H1 (cell line): ENCODE data around the gene DYRK1A. TPM values are rescaled to one million over a fixed set of nuclear protein-coding genes. Genes with fewer than 3 reads are reported as not detected.

Source experiments
- JUN ChIP-seq: IDR thresholded peaks from 2 replicates; pipeline ENCODE4 v1.6.1; 2011; ENCODE audit warnings: low read depth, mild to moderate bottlenecking, improper control_type of control experiment, low read length
- SIN3A ChIP-seq, 2 experiments: IDR thresholded peaks in 1 of 2; conservative IDR thresholded peaks in 1 of 2; 2 replicates each; pipeline ENCODE4 v1.6.1; 2011 to 2012; ENCODE audit warnings: low read length in 2 of 2, improper control_type of control experiment in 1 of 2, low read depth in 1 of 2, mild to moderate bottlenecking in 1 of 2
- polyA plus RNA-seq, 7 experiments: library from polyadenylated mRNA; depleted of rRNA in 3 of 7; stranded (reverse) in 5 of 7; unstranded in 2 of 7; fragments of >200 nt in 5 of 7; fragments of 200-250 nt in 2 of 7; gene quantifications; 1 replicate in 5 of 7; 2 replicates in 1 of 7; 4 replicates in 1 of 7; pipeline versions ENCODE4 v1.2.1 to v1.2.3, GENCODE V29; 2011 to 2013; ENCODE audit warnings: missing spikeins in 2 of 7, mixed read lengths in 2 of 7
- total RNA-seq: library from RNA; stranded (reverse); fragmentation: NEBNext Ultra II Directional; extraction: Animal tissue kit (Norgen Biotek cat#: 25700); gene quantifications from 2 replicates; pipeline ENCODE4 v1.2.1, GENCODE V29; 2021

DYRK1A gene
- total and polyA plus RNA-seq, 2 of the 8 experiments (the other 6 are each of a cell fraction or from before 2014, with no cell fraction given) = 61.1 to 62.2 TPM

- TF ChIP-seq SIN3A (conservative IDR thresholded peaks at IDR 0.05 in 1 of 2, IDR thresholded peaks at IDR 0.05 in 1 of 2; ENCODE audit: low read depth in 1 of 2, low read length in 2 of 2) = 0 out of 4 replicates have a peak, but pooled peaks of 1 of the 2 experiments have one; percentile 31
- no peak for TF ChIP-seq JUN
These were observed at the start of gene DYRK1A (continued) for GRCh38 chr21:37366482-37367316.
